ENCODE results near the gene SFXN1. TPM values are rescaled to one million over a fixed set of nuclear protein-coding genes. Genes with fewer than 3 reads are reported as not detected.

The SFXN1 gene
- total and polyA plus RNA-seq, 7 donors, result 8.6 to 25.0 (median 16.3) TPM

DNA sequence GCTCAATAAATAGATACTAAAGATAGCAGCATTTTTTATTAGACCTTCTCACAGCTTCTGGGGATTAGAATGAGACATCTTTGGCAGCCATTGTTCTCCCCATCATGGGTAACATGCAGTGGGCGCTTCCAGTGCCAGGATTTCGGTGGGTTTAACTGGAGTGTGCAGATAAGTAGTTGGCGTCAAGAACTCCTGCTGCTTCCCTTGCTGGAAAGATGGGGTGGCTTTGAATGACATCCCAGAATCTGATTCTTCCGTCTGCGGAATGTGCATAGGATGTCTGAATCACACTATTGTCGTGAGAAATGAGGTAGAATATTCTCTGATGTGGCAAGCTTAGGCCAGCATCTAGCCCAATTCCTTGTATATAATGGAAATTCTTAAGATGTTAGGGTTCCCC, 7.3 kb downstream of the SFXN1 start:
- ATAC-seq (no peak), DNase-seq (no peak)
- Histone ChIP-seq H3K27me3 (ENCODE audit: insufficient read depth in 3 of 3, low read length in 2 of 3) (no peaks in the 10 kb centered on the region), H3K27ac (no peak overlapping the region), H3K9me3 (no peaks in the 10 kb centered on the region), H3K4me3 (no peak overlapping the region), H3K36me3 (ENCODE audit: insufficient read depth in 1 of 2, low read depth in 1 of 2) (peaks cover 3 to 11% of the 10 kb centered on the region in 2 donors), H3K4me1 (no peaks in the 10 kb centered on the region)
- intact Hi-C loops (cut with DNase I), result no loop called here
- WGBS, 3 donors, result 92 to 94% (median 94%) methylated on average over 6 of the region's 6 CpGs
- TF ChIP-seq, protein P1, sequence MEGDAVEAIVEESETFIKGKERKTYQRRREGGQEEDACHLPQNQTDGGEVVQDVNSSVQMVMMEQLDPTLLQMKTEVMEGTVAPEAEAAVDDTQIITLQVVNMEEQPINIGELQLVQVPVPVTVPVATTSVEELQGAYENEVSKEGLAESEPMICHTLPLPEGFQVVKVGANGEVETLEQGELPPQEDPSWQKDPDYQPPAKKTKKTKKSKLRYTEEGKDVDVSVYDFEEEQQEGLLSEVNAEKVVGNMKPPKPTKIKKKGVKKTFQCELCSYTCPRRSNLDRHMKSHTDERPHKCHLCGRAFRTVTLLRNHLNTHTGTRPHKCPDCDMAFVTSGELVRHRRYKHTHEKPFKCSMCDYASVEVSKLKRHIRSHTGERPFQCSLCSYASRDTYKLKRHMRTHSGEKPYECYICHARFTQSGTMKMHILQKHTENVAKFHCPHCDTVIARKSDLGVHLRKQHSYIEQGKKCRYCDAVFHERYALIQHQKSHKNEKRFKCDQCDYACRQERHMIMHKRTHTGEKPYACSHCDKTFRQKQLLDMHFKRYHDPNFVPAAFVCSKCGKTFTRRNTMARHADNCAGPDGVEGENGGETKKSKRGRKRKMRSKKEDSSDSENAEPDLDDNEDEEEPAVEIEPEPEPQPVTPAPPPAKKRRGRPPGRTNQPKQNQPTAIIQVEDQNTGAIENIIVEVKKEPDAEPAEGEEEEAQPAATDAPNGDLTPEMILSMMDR (IDR thresholded peaks at IDR 0.05), result no peak

DNA sequence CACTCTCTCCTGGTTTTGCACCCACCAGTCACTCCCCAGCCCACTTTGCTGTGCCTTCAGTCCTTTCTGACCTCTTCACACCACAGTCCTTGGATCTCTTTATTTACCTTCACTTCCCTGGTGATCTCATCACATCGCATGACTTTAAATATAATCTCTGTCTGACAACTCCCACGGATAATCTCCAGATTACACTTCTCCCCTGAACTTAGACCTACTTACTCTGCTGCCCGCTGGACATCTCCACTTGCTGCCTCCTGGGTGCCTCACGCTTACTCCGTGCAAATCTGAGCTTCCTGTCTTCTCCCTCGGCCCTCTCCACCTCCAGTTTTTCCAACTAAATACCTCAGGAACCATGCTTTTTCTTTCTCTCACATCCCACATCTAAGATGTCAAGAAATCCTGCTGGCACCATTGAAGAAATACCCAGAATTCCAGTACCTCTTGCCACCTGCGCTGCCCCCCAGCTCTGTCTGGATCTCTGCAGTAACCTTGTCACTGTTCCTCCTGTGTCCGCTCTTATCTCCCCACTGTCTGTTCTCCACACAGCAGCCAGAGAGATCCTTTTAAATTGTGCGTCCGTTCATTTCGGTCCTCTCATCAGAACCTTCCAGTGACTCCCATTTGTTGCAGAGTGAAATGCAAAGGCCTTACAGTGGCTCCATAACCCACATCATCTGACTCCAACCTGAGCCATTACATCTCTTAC, 9.3 kb downstream of the SFXN1 start:
- H3K4me1 ChIP-seq, result no peaks in the 10 kb centered on the region
- no peak for DNase-seq
- 93 to 95% (median 93%) methylated on average over 11 of the region's 11 CpGs for WGBS, 3 donors
- peaks cover 3 to 23% of the 10 kb centered on the region in 2 donors for H3K36me3 ChIP-seq (ENCODE audit: insufficient read depth in 1 of 2, low read depth in 1 of 2)
- no peak overlapping the region for H3K27ac ChIP-seq
- H3K27me3 ChIP-seq (ENCODE audit: insufficient read depth in 3 of 3, low read length in 2 of 3), result no peaks in the 10 kb centered on the region
- TF ChIP-seq, protein P1 (IDR thresholded peaks at IDR 0.05), result no peak
- ATAC-seq, result no peak
- no peaks in the 10 kb centered on the region for H3K9me3 ChIP-seq
- H3K4me3 ChIP-seq, result no peak overlapping the region
- intact Hi-C loops (cut with DNase I), result no loop called here

DNA sequence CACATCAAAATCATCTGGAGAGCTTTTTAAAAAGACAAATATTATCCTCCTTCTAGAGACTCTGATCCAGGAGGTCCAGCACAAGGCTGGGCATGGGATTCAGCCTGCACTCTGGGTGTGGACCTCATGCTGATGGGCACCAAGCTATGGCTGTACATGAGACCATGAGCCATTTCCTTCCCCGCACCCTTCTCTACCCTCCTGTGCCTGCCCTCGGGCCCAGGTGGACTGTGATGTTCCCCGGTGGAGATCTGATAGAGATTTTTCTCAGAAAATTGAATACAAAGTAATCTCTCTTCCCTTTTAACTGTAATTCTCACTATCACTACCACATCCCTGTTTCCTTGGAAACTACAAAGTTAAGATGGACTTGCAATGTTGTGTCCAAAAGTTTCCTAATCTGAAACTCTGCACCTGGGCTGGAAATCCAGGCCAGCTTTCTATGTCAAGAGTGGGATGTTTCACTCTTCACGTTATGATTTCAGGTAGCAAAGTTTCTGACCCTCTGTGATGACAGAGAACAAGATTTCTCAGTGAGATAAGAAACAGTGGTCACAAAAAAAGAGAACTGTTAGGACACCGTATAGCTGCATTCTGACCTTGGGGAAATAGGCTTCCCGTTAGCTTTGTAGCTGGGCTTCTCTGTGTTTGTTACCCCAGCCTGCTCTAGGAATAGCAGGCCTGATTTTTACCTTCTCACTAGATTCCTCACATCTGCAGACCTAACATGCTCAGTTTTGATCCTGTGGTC, 11.5 kb downstream of the SFXN1 start:
- no peaks in the 10 kb centered on the region for H3K27me3 ChIP-seq (ENCODE audit: insufficient read depth in 3 of 3, low read length in 2 of 3)
- no peaks in the 10 kb centered on the region for H3K4me1 ChIP-seq
- DNase-seq (no peak), ATAC-seq (no peak)
- no peak overlapping the region for H3K27ac ChIP-seq
- H3K36me3 ChIP-seq (ENCODE audit: insufficient read depth in 1 of 2, low read depth in 1 of 2), result peaks cover 13 to 33% of the 10 kb centered on the region in 2 donors
- intact Hi-C loops (cut with DNase I), result no loop called here
- WGBS, 3 donors, result 87 to 93% (median 87%) methylated on average over 6 of the region's 6 CpGs
- TF ChIP-seq, protein P1 (IDR thresholded peaks at IDR 0.05), result no peak
- H3K9me3 ChIP-seq, result no peaks in the 10 kb centered on the region
- no peak overlapping the region for H3K4me3 ChIP-seq

DNA sequence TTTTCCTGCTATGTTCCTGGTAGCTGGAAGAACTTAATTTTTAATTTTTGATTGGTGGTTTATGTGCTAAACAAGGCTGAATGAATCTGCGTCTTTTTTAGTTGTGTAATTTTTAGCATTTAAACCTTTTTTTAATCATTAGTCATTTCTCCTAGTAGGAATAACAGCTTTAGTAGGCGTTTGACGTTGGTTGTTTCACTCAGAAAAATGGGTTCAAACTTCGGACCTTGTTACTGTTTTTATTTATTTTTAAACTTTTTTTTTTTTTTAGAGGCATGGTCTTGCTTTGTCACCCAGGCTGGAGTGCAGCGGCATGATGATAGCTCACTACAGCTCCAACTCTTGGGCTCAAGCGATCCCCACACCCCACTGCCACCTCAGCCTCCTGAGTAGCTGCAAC, 12.9 kb downstream of the SFXN1 start:
- DNase-seq (no peak), ATAC-seq (no peak)
- TF ChIP-seq, protein P1 (IDR thresholded peaks at IDR 0.05), result no peak
- Histone ChIP-seq H3K27me3 (ENCODE audit: insufficient read depth in 3 of 3, low read length in 2 of 3) (no peaks in the 10 kb centered on the region), H3K4me1 (no peaks in the 10 kb centered on the region), H3K27ac (no peak overlapping the region), H3K36me3 (ENCODE audit: insufficient read depth in 1 of 2, low read depth in 1 of 2) (peaks cover 14 to 33% of the 10 kb centered on the region in 2 donors), H3K4me3 (no peak overlapping the region), H3K9me3 (no peaks in the 10 kb centered on the region)
- intact Hi-C loops (cut with DNase I), result no loop called here
- WGBS, 3 donors, result 82 to 89% (median 88%) methylated on average over 6 of the region's 6 CpGs

Data from psoas muscle (tissue), 8 donors.